Measurements from ENCODE around the gene MYO18B.

DNA sequence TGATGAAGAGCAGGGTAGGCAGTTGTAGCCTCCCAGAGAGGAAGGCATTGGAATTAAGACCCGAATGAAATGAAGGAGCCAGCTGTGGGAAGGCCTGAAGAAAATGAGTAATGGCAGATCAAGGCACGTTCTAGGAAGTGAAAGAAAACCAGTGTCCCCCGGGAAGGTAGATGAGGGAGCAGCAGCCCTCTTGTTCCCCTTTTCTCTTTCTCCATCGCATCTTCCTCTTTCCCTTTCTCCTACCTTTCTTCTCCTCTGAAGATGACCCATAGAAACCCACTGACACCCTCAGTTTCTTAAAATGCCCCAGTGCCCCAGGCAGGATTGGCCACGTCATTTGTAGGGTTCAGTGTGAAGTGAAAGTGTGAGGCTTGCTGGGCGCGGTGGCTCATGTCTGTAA lies 254.7 kb downstream of the MYO18B start:
- TF ChIP-seq JUND (IDR thresholded peaks at IDR 0.05) (no peak), CEBPB (IDR thresholded peaks at IDR 0.05; ENCODE audit: low read depth) (no peak), FOSL1 (IDR thresholded peaks at IDR 0.05; ENCODE audit: low read depth) (no peak), POLR2A (IDR thresholded peaks at IDR 0.05; ENCODE audit: borderline replicate concordance, extremely low read depth, insufficient read depth, insufficient read length) (no peak), EGR1 (IDR thresholded peaks at IDR 0.05; ENCODE audit: low read depth) (no peak), YY1 (IDR thresholded peaks at IDR 0.05; ENCODE audit: extremely low read depth, insufficient replicate concordance, low read depth, low read length) (no peak), TCF7L2 (IDR thresholded peaks at IDR 0.05; ENCODE audit: borderline replicate concordance, extremely low read depth, insufficient read depth, insufficient read length) (no peak), ZNF274 (IDR thresholded peaks at IDR 0.05; ENCODE audit: low read depth, low read length) (no peak), CBX3 (IDR thresholded peaks at IDR 0.05; ENCODE audit: low read depth) (no peak)
- TF ChIP-seq, protein P1, sequence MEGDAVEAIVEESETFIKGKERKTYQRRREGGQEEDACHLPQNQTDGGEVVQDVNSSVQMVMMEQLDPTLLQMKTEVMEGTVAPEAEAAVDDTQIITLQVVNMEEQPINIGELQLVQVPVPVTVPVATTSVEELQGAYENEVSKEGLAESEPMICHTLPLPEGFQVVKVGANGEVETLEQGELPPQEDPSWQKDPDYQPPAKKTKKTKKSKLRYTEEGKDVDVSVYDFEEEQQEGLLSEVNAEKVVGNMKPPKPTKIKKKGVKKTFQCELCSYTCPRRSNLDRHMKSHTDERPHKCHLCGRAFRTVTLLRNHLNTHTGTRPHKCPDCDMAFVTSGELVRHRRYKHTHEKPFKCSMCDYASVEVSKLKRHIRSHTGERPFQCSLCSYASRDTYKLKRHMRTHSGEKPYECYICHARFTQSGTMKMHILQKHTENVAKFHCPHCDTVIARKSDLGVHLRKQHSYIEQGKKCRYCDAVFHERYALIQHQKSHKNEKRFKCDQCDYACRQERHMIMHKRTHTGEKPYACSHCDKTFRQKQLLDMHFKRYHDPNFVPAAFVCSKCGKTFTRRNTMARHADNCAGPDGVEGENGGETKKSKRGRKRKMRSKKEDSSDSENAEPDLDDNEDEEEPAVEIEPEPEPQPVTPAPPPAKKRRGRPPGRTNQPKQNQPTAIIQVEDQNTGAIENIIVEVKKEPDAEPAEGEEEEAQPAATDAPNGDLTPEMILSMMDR (IDR thresholded peaks at IDR 0.05 in 2 of 3, conservative IDR thresholded peaks at IDR 0.05 in 1 of 3; ENCODE audit: borderline replicate concordance in 1 of 3, insufficient read depth in 1 of 3, low read depth in 2 of 3, low read length in 2 of 3), result no peak
- TF ChIP-seq, protein P2, sequence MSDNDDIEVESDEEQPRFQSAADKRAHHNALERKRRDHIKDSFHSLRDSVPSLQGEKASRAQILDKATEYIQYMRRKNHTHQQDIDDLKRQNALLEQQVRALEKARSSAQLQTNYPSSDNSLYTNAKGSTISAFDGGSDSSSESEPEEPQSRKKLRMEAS (IDR thresholded peaks at IDR 0.05), result no peak
- TF ChIP-seq, protein P3, sequence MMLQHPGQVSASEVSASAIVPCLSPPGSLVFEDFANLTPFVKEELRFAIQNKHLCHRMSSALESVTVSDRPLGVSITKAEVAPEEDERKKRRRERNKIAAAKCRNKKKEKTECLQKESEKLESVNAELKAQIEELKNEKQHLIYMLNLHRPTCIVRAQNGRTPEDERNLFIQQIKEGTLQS (IDR thresholded peaks at IDR 0.05), result no peak
